ENCODE results near the gene CRACR2B. TPM values are rescaled to one million over a fixed set of nuclear protein-coding genes. Genes with fewer than 3 reads are reported as not detected.
A peak's percentile ranks its signal among the peaks of the same experiment; 100 is the strongest.

Gene CRACR2B
- total RNA-seq = 10 to 100 TPM; 22.6 to 32.1 TPM
- 10 to 100 TPM; 14.2 to 26.0 (median 19.9) TPM for polyA plus RNA-seq (ENCODE audit: insufficient read length in 6 of 6)
- long read RNA-seq, donor 1, partial matches to known transcripts = 25 of 29 reads
- long read RNA-seq, donor 1, other reads (novel, unspliced or antisense) = 0 of 29 reads
- long read RNA-seq, donor 2, partial matches to known transcripts = 0 of 5 reads
- long read RNA-seq, donor 2, other reads (novel, unspliced or antisense) = 0 of 5 reads
- long read RNA-seq, donor 3, partial matches to known transcripts = 8 of 11 reads
- long read RNA-seq, donor 3, other reads (novel, unspliced or antisense) = 0 of 11 reads
- long read RNA-seq, donor 4, partial matches to known transcripts = 11 of 20 reads
- long read RNA-seq, donor 4, other reads (novel, unspliced or antisense) = 7 of 20 reads
- long read RNA-seq, donor 5, partial matches to known transcripts = 0 of 1 reads
- long read RNA-seq, donor 5, other reads (novel, unspliced or antisense) = 0 of 1 reads
- long read RNA-seq, donor 6, partial matches to known transcripts = 0 of 4 reads
- long read RNA-seq, donor 6, other reads (novel, unspliced or antisense) = 0 of 4 reads
- long read RNA-seq, donor 7, partial matches to known transcripts = 0 of 1 reads
- long read RNA-seq, donor 7, other reads (novel, unspliced or antisense) = 0 of 1 reads
- long read RNA-seq, donor 8, partial matches to known transcripts = 0 of 3 reads
- long read RNA-seq, donor 8, other reads (novel, unspliced or antisense) = 0 of 3 reads
- long read RNA-seq, donor 9 = 0 reads
- long read RNA-seq, donor 10, partial matches to known transcripts = 7 of 30 reads
- long read RNA-seq, donor 10, other reads (novel, unspliced or antisense) = 16 of 30 reads
- long read RNA-seq, donor 11, partial matches to known transcripts = 8 of 8 reads
- long read RNA-seq, donor 11, other reads (novel, unspliced or antisense) = 0 of 8 reads
- long read RNA-seq, donor 12, partial matches to known transcripts = 10 of 13 reads
- long read RNA-seq, donor 12, other reads (novel, unspliced or antisense) = 0 of 13 reads

DNA sequence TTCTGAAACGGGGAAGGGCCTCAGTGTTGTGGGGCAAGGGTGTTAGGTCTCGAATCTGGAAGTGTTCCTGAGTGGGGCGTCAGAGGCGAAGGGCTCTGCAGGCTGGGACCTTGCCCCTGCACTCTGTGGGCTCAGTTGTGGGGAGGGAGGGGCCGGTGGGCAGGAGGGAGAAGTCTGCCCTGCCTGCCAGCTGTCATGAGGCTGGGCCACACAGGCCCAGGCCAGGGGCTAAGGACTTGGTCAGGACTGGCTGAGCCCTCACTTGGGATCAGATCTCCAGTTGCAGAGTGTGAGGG, at the start of gene CRACR2B:
Gene CRACR2B (plus strand): TSS at position 23 of the 296 bp plus-strand sequence. CDS start 689 bp downstream, outside the sequence.
- TF ChIP-seq, protein P1, sequence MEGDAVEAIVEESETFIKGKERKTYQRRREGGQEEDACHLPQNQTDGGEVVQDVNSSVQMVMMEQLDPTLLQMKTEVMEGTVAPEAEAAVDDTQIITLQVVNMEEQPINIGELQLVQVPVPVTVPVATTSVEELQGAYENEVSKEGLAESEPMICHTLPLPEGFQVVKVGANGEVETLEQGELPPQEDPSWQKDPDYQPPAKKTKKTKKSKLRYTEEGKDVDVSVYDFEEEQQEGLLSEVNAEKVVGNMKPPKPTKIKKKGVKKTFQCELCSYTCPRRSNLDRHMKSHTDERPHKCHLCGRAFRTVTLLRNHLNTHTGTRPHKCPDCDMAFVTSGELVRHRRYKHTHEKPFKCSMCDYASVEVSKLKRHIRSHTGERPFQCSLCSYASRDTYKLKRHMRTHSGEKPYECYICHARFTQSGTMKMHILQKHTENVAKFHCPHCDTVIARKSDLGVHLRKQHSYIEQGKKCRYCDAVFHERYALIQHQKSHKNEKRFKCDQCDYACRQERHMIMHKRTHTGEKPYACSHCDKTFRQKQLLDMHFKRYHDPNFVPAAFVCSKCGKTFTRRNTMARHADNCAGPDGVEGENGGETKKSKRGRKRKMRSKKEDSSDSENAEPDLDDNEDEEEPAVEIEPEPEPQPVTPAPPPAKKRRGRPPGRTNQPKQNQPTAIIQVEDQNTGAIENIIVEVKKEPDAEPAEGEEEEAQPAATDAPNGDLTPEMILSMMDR (IDR thresholded peaks at IDR 0.05) = no peak
- intact Hi-C loops (cut with DNase I) = no loop called here
- peaks cover 44 to 91% of the 10 kb centered on the region in 2 donors for H3K4me1 ChIP-seq
- H3K27ac ChIP-seq = peak within 1 kb of the TSS; percentile 58 to 80
- H3K36me3 ChIP-seq = peaks cover 0 to 25% of the 10 kb centered on the region in 2 donors
- DNase-seq (no peak), ATAC-seq (no peak)
- H3K27me3 ChIP-seq = peaks cover 7 to 45% of the 10 kb centered on the region in 2 donors
- H3K9me3 ChIP-seq = no peaks in the 10 kb centered on the region
- H3K4me3 ChIP-seq = peak within 1 kb of the TSS; percentile 32 to 53

DNA sequence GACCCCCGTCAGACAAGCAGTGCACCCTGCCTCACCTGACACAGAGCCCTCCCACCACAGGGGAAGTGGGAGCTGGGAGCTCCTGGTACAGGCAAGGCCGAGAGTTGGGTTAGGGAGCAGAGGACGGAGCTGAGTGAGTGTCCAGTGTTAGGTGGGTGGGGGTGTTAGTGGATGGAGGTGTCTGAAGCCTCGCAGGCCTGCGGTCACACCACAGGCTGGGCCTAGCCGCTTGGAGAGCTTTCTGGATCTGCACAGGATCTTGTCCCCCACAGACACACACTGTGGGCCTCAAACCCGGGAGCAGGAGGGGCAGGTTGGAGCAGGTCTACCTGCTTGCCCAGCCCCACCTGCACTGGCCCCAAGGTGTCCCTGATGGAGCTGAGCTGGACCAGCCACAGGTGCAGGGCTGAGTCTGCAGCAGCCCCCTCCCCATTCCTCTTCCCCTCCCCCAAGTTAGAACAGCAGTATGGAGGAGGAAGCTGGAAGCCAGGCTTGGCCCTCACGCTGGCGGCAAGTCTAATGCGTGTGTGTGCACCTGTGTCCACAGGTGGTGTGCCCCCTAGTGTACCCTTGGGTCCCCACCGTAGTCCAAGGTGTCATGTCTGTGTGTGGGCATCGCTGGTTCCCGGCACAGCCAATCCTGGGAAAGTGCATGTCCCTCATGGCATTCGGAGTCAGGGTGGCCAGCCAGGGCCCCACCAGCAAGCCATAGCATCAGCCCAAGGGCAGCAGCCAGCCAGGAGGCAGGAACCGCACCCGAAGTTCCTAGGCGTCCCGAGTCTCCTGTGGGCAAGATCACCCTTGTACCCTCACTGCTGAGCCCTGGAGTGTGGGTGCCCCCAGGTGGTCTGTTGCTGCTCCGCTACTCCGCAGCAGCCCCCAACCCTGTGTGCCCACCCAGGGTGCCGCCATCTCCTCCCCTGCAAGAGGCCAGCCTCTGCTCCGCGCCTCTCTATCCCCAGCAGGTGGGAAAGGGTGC, 48.5 kb upstream of the CRACR2B start:
- Histone ChIP-seq H3K9me3 (no peaks in the 10 kb centered on the region), H3K4me1 (peaks cover 16 to 53% of the 10 kb centered on the region in 2 donors), H3K4me3 (no peak overlapping the region), H3K36me3 (peaks cover 0 to 6% of the 10 kb centered on the region in 2 donors), H3K27ac (no peak overlapping the region), H3K27me3 (no peaks in the 10 kb centered on the region)
- DNase-seq (no peak), ATAC-seq (no peak)
- intact Hi-C loops (cut with DNase I) = no loop called here
- TF ChIP-seq, protein P1 (IDR thresholded peaks at IDR 0.05) = no peak

DNA sequence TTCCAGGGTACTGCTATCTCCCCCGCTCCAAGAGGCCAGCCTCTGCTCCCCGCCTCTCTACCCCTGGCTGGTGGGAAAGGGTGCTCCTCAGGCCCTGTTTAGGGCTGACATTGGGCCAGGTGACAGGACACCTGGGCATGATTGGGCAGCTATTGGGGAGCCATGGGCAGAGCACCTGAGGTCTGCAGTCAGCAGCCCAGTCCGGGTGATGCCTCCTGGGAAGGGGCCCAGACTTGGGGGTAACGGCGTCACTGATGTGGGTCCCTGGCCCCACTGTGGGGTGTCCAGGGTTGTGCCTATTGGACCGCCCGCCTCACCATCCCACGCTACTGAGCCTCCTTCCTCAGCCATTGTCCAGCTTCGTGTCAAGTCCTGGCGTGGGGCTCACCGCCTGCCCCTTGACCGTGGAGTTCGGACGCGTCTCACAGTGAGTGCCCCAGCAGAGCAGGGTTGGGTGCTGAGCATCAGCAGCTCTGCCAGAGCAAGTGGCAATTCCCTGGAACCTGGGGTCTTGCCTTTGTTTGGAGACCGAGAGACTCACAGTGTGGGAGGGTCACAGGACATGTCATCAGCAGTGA, 47.7 kb upstream of the CRACR2B start:
- intact Hi-C loops (cut with DNase I) = no loop called here
- Histone ChIP-seq H3K36me3 (peaks cover 0 to 4% of the 10 kb centered on the region in 2 donors), H3K27me3 (no peaks in the 10 kb centered on the region), H3K4me3 (no peak overlapping the region), H3K27ac (no peak overlapping the region), H3K9me3 (no peaks in the 10 kb centered on the region), H3K4me1 (peaks cover 16 to 45% of the 10 kb centered on the region in 2 donors)
- no peak for ATAC-seq
- TF ChIP-seq, protein P1 (IDR thresholded peaks at IDR 0.05) = no peak
- DNase-seq = no peak

- H3K27ac ChIP-seq = no peak overlapping the region
- TF ChIP-seq, protein P1 (IDR thresholded peaks at IDR 0.05) = no peak
- intact Hi-C loops (cut with DNase I) = no loop called here
- DNase-seq (no peak), ATAC-seq (no peak)
- peaks cover 0 to 4% of the 10 kb centered on the region in 2 donors for H3K36me3 ChIP-seq
- no peak overlapping the region for H3K4me3 ChIP-seq
- H3K4me1 ChIP-seq = peaks cover 7 to 27% of the 10 kb centered on the region in 2 donors
- peaks cover 0 to 1% of the 10 kb centered on the region in 2 donors for H3K27me3 ChIP-seq
- H3K9me3 ChIP-seq = no peaks in the 10 kb centered on the region
Observed at GRCh38 chr11:782264-783174, 45.2 kb upstream of the CRACR2B start.

Measured in left lung (tissue), 14 donors.